Suprapubic skin (tissue), 4 donors: ENCODE results near the gene RIIAD1.

Experiments used
- EP300 ChIP-seq: sonication (generic); formaldehyde crosslinking; IDR thresholded peaks from one replicate; pipeline ENCODE4 v1.6.1; 2017; ENCODE audit warnings: antibody characterized with exemption
- POLR2A ChIP-seq, 2 donors: fragments of 450-650 bp; IDR thresholded peaks; one replicate each; pipeline ENCODE4 v1.6.1; 2017; ENCODE audit warnings: antibody characterized with exemption in 2 of 2, mild to moderate bottlenecking in 2 of 2, moderate library complexity in 2 of 2
- POLR2AphosphoS5 ChIP-seq, 3 donors: sonication (generic); formaldehyde crosslinking; IDR thresholded peaks; one replicate each; pipeline ENCODE4 v1.6.1; 2017; ENCODE audit warnings: antibody characterized with exemption in 3 of 3
- TF ChIP-seq, protein P1 (sequence below), 2 donors: fragments of 200-600 bp in 1 of 2; fragments of 450-650 bp in 1 of 2; sonication (generic) in 1 of 2; IDR thresholded peaks; one replicate each; pipeline ENCODE4 v1.5.1; 2016 to 2019; ENCODE audit warnings: antibody characterized with exemption in 2 of 2, mild to moderate bottlenecking in 1 of 2, moderate library complexity in 1 of 2

DNA sequence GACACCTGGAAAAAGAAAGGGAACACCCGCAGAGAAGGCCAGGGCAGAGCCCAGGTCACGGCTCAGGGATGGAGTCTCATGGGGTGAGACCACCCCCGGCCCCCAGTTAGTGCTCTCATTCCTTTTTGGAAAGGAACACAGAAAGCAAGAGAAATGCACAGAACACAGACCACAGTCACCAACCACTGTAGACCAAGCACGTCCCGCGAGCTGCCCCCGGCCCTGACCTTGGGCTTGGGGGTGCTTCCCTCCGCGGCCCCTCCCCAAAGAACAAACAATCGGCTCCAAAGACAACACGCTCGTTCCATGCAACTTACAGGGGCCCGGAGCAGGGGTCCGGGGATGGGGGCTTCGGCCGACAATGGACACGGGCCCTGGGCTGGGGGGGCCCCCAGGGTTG, 17.5 kb upstream of the RIIAD1 start:
- TF ChIP-seq, protein P1, sequence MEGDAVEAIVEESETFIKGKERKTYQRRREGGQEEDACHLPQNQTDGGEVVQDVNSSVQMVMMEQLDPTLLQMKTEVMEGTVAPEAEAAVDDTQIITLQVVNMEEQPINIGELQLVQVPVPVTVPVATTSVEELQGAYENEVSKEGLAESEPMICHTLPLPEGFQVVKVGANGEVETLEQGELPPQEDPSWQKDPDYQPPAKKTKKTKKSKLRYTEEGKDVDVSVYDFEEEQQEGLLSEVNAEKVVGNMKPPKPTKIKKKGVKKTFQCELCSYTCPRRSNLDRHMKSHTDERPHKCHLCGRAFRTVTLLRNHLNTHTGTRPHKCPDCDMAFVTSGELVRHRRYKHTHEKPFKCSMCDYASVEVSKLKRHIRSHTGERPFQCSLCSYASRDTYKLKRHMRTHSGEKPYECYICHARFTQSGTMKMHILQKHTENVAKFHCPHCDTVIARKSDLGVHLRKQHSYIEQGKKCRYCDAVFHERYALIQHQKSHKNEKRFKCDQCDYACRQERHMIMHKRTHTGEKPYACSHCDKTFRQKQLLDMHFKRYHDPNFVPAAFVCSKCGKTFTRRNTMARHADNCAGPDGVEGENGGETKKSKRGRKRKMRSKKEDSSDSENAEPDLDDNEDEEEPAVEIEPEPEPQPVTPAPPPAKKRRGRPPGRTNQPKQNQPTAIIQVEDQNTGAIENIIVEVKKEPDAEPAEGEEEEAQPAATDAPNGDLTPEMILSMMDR (IDR thresholded peaks at IDR 0.05): no peak
- TF ChIP-seq POLR2A (IDR thresholded peaks at IDR 0.05): no peak
- no peak for TF ChIP-seq EP300
- TF ChIP-seq POLR2AphosphoS5 (IDR thresholded peaks at IDR 0.05): no peak
